ENCODE measurements around the gene RHBDD1.
A peak's percentile ranks its signal among the peaks of the same experiment; 100 is the strongest.

RHBDD1 gene

DNA sequence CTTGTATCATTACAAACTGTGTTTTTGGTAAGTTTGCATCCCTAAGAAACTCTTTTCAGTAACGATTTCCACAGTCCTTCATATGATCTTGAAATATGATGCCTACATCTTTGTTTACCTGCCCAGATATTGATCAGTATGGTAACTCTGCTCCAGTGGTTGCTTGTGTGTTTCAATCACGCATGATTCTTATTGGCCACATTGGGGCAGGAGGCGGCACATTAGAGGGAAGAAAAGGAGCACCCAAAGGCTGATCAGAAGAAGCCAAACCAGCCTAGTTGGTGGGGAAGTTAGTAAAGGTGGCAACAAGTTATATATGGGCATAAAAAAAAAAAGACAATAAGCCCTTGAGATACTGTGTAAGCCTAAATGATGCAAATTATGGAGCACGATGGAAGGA lies 158.9 kb downstream of the RHBDD1 start:
- DNase-seq: no peak

DNA sequence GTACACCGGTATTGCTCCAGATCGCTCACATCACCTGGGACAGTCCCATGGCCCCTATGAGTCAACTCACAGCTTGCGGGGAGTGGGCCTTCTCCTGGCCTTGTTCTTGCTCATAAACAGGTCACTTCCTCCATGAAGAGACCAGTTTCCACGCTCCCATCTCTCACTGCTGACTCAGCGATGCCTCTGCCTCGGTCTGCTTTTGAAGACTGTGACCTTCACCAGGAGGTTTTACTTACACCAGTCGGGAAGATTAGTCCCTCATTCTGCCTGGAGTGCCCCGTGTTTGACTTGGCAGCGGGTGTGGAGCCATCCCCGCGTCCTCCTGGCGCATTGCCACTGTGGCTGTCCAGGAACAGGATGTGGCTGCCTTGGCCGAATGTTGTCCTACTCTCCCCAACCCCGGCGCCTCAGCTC lies 159.8 kb downstream of the RHBDD1 start:
- DNase-seq: no peak

DNA sequence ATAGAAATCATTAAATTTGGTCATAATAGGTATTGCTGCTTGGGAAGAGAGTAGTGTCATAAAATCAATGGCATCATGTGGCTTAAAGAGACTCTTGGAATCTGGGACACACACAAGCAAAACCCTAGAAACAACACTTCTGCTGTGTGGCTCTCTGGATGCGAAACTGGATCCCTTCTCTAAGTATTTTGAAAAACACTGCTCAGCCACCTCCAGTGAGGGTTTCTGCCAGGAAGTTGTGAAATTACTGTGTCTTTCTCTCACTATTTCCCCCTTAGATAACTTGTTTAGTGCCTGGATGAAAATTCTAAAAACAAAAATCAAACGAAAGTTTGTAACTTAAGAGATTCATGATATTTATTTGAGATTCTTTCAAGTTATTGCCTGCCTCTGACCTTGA lies 163.8 kb downstream of the RHBDD1 start:
- DNase-seq: no peak

DNA sequence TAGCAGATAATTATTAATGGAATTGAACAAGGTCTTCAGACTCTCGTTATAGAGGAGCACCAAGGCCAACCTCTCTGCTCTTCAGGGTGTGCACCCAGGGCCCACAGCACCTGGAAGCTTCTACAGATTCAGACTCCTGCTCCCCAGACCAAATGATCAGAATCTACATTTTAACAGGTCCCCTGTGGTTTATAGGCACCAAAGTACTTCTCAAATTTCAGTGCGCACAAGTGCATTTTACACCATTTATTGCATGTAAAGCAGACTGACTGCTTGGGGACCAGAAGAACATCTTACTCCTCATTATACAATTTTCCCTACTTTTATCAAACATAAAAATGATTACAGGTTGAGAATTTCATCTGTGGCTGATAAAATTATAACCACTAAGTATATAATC lies 164.3 kb downstream of the RHBDD1 start:
- DNase-seq: no peak

DNA sequence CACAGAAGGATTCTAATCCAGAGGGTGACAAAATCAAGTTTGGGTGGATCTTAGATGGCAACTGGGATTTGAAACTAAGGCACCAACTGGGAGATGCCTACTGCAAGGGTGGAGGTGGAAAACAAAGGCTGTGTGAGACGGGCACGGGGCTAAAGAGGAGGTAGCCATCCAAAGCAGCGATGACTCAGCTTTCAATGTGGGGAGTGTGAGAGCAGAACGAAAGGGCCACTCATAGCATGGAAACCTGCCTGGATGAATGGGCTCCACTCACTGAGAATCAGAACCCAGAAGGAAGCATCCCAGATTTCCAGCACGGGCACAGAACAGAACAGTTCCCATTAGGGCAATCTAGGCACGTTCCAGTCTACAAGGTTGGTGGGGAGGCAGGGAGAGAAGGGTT lies 168.6 kb downstream of the RHBDD1 start:
- DNase-seq: no peak

DNA sequence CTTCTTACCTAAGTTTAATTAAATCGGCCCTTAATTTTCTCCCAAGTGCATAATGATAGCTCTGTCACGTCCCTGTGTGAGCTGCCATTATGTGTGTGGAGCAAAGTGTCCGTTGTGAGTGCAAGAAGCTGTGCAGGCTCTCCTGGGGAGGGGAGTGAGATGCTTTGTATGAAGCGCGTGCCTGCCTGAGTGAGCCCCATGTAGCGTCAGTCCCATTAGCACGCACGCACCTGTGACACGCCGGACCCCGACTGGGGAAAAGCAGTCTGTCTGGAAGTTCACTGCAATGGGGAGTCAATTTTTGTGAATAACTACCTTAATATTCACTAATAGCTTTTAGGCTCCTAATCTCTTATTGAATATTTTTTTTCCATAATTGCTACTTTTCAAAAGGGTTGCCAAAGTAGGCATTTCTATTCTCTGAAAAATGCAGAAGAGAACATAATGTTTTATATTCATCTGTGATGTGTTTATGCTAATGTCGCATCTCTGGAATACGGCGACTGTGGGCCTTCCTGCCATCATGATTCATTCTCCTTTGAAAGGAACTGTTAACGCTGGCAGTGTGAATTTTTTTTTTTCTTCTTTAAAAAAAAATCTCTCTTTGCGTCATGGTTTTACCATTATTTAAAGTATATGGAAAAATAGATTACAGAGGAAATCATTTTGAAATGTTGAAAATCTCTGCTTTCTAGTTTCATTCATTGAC lies 170.5 kb downstream of the RHBDD1 start:
- no peak for DNase-seq

DNA sequence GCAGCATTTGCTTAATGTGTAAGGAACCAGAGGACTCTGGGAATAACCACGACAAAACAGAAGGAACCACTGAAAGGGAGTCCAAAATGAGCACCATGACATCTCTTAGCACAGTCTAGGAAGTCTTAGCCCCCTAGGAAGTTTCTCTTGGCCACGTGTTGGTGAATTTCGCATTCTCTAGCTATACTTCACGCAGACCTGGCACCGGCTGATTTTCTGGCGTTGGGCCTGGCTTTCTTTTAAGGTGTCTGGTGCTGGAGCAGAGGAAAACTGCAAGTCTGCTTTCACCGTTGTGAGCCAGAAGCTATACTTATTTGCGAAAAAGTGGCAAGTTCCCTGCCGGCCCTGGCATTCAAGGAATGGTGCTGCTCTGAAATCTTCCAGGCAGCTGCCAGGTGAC lies 171.3 kb downstream of the RHBDD1 start:
- DNase-seq: no peak

DNA sequence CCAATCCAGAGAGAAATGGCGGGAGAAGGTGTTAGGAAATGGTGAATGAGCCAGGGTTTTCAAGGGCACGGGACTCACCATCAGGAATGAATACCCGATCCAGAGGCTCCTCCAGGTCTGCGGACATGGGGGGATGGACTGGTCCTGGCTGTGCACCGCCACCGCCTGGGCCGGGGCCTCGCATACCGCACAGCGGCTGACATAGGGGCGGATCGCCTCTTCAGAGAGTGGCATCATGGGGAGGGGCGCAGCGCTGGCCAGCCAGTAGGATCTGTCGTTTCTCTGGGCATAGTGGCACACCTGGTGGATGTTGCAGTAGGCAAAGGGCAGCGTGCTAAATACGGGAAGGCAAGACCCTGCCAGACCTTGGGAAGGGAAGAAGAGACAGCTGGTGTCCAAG lies 172.1 kb downstream of the RHBDD1 start:
- no peak for DNase-seq

DNA sequence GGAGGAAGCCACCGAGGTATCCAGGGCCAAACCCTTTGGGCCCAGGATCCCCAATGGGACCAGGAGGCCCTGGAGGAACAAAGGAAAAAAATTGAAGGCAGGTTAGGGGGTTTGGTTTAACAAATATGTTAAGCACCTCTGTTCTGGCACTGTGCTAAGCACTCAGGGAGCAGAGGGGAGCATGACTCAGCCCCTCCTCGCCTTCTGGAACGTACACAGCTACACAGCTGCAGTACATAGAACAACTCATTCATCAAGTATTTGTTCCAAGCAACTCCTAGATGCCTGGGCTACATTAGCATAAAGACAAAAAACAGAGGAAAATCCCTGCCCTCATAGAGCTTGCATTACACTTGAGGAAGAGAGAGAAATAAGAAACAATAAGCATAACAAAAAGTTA lies 174.6 kb downstream of the RHBDD1 start:
- DNase-seq: no peak

DNA sequence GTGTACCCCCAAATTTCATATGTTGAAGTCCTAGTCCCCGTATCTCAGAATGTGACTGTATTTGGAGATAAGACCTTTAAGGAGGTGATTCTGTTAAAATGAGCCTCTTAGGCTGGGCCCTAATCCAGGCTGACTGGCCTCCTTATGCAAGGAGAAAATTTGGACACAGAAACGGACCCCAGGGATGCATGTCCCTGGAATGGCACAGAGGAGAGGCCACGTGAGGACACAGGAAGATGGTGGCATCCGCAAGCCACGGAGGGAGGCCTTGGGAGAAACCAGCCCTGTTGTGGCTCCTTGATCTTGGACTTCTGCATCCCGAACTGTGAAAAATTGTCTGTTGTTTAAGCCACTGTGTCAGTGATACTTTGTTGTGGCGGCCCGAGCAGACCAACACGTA lies 177.5 kb downstream of the RHBDD1 start:
- DNase-seq: no peak

DNA sequence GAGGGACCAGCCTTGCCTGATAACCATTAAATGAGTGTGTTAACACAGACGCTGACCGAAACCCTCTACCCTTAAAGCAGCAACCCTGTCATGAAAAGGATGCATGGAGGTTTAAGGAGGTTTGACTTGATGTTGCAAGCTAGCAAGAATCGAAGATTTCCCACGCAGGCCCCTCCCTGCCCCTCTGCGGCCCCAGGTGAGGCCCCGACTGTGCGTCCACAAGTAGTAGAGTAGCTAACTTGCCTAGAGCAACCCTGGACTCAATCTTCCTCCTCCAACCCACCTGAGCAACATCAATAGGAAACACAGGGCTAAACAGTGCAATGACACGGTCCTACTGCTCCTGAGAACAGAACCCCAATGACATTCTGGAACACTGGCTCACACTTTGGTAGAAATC lies 178.0 kb downstream of the RHBDD1 start:
- DNase-seq: no peak

DNA sequence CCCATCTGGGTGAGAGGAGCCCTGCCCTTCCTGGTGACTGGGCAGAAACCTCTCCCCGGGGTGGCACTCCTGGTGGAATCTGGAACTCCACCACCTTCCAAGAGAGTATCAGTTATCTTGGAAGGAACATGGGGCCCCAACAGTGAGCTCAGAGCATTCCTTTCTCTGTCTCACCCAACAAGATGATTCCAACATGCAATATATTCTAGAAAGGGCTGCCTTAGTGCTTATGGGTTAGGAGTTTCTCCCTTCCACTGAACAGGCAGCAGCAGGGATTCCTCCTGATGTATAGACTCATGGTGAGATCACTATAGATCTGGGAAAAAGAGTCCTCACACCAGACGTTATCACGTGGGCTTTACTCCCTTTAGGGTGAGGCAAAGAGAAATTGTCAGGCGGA lies 181.0 kb downstream of the RHBDD1 start:
- DNase-seq: no peak

DNA sequence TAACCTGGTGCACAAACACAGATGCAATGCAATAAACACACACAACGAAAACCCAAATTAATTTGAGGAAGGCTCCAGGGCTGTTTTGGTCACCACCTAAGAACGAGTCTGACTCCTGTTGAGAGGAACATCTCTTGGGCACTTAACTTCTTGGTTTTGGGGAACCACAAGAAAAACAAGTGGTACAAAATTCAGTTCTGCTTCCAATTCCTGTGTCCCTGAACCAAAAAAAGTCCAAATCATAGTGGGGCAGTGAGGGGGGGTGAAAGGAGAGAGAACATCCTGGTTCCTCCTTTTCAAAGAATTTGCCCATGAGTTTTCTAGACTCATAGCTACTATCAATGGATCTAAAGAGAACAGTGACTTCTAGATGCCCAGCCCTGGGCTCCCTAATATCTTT lies 184.6 kb downstream of the RHBDD1 start:
- DNase-seq: no peak

DNA sequence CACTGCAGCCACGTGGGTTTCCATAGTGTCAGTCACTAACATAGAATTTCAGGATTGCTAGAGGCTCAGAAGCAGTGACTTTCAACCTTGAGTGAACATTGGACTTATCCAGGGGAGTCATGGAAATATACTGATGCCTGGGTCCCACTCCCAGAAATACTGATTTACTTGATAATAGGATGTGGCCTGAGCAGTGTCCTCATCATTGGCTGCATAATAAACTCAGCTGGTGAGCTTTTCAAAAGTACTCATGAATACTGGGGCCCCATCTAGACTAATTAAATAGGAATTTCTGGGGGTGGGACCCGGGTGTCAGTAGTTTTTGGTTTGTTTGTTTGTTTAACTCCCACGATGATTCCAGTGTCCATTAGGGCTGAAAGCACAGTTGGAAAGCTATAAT lies 186.8 kb downstream of the RHBDD1 start:
- no peak for DNase-seq

DNA sequence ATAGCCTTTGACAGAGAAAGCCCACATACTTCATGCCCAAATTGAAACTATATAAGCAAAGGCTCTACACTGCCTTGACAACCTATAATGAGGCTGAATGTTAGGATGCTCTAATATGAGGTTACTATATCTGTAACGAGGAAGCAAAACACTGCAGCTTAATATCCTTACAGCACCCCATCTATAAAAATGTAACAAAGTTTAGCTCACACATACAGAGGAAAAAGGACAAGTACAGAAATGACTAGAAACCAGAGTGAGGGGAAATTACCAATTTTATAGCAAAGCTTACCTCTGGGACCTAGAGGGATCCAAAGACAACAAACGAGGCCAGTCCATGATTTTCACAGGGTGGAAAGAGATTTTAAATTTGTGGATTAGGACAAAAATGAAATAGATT lies 189.7 kb downstream of the RHBDD1 start:
- no peak for DNase-seq

DNA sequence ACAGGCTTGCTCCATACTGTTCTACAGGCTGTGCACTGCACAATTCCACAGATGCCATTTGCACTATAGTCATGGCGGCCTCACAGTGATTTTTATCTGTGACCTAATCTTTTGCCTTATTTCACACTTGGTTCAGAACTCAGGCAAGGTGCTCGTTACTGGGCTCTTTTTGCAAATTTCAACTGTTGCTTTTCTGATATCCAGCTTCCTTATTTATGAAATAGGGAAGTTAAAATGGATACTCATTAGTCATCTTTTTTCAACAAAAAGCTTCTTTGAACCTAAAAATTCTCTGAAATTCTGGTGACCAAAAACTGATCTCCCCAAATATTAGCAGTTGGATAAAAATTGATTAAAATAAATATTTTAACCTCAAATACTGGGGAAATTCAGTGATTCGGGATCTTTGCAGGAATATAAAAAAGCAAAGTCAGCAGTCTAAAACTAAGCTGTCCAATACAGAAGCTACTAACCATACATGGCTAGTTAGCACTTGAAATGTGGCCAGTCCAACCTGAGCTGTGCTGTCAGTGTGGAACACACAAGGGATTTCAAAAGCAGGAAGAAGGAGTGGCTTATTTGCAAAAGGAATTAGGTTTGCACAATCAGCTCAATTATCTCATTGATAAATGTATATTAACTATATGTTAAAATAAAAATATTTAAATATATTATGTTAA lies 193.7 kb downstream of the RHBDD1 start:
- DNase-seq: no peak

DNA sequence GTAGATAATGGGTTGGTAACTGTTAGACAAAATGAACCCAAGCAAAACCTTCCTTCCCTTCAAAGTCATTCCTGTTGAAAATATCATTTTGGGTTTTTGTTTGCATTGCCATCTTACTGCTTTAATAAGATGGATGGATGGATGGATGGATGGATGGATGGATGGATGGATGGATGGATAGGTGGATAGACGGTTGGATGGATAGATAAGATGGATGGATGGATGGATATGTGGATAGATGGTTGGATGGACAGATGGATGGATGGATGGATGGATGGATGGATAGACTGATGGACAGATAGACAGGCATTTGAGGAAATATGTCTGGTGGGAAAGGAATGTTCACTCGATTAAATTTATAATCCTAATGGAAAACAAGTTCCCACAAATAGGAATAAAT lies 194.9 kb downstream of the RHBDD1 start:
- no peak for DNase-seq

DNA sequence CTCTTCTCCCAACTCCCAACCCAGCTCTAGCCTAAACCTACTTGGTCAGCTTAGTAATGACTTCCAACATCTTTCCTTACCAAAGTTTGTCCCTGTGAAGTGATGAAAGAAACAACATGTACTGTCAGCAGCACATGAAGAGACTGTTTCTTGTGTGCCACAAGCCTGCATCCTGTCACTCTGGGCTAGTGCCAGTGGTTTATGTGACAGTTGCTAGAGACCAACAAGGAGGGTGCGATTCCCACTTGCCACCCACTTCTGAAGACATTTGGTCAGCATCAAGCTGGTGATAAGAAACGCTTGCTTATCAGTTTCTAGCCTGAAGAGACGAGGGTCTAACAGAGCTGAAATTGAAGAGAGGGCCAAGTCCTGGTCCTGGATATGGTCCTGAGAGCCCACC lies 195.5 kb downstream of the RHBDD1 start:
- DNase-seq: no peak

DNA sequence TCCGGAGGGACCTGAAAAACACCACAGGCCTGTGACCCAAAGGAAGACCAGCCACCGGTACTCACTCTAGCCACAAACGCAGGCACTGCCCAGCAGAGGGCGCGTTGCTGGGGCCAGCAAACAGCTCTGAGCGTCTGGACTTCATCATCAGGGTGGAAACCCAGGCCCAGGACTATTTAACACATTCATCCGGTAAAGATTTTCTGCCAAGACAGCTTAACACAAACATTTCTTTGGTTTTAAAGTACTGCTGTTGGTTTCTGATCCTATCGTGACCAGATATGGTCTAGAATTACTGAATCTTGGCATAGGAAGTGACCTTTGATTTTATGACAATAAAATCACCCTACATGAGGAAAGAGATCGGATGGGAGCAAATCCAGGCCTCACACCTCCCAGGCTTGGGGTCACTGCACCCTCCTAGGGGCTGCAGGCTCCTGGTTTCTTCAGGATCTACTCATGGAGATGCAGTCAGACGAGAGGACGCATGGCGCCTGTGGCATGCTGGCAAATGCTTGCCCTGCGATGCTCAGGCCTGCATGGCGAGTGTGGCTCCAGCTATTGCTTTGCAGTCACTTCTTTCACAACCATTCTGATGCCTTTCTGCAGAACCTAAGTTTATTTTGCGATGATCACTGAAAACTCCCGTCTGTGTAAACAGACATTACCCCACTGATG lies 197.8 kb downstream of the RHBDD1 start:
- DNase-seq: peak; percentile 2

DNA sequence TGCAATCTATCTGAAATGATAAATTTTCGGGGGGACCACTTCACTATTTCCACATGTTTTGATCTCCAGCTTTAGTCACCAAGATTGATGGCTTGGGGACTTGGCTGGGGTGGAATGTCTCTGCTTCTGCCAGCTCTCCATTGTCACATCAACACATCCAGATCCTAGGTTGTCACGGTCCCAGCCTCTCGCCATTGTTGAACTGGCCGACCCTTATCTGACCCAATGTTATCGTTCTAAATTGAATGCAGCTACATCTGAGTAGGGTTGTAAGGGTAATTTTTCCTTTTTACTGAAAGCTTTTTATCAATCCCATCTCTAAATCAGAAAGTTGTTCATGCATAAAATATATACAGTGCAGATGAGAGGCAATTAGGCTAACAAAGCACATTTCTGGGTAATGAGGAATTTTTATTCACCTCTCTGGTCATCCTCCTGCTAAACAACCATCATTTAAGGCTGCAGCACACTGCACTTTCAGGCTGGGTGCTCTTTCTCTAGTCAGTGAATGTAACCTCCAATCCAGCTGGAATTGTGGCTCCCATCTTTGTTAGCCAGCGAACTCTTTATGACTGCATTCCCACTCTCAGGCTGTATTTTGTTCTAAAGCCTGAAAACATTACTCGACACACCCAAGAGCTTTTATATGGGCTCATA lies 200.0 kb downstream of the RHBDD1 start:
- DNase-seq: no peak

DNA sequence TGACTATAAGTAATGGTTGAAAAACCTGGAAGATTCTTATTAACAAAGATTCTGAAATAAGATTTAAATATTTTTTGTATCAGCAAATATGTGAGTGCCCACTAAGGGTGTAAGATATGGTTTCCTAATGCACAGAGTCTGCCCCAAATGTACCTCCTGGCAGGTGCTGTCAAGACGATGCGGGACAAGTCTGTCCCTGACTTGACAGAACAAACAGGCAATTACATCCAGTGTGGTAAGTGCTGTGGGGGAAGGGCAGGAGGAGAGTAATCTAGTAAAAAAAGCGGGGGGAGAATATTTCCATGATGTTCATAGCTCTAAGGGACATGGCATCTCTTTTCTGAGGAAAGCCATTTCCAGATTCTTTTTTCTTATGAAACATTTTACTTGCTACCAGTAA lies 200.7 kb downstream of the RHBDD1 start:
- no peak for DNase-seq

DNA sequence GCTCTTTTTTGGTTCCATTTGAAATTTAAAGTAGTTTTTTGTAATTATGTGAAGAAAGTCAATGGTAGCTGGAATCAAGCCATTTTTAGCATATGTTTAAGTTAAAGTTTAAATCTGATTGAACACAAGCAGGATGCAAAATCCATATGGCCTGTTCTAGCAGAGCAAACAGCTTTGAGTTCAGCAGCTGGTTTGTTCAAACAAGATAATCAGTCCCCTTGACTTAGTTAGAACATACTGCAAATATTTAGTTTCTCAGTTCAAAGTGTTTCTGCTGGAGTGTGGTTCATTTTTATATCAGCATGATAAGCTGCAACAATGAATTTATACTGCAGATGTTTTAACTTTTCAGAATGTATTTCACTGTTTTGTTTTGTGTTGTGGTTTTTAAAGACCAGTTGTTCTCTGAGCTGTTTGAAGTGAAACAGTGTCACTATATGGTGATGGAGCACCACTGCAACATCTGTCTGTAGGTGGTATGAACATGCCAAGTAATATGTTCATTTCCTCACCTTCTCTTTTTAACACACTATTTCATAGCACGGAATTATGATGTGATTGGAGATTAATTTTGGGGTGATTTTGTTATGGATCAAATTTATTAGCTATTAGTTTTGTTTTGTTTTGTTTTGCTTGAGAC lies 202.8 kb downstream of the RHBDD1 start:
- no peak for DNase-seq

DNA sequence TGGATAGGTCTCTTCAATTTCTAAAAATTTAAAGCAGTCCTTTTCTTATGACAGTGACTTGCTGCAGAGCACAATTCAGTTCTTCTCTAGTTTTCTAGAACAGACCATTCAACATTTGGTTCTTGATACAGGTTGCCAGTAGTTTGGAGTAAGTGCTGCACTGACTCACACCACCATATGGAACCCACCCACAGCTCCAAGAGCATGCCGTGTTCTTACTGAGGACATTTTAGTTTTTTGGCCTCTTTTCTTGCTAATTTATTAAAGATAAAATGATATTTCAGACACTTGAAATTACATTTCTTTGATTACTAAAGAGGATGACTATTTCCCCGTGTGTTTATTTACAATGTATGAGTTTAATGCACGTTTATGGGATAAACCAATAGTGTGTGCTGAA lies 208.1 kb downstream of the RHBDD1 start:
- DNase-seq: no peak

Measured in activated CD4-positive, alpha-beta T cell treated with anti-CD3 and anti-CD28 coated beads, Interleukin-2, amount 50 U/mL, for 1 hour (primary cell).